Kidney glomerular epithelial cell (primary cell): Measurements from ENCODE around the gene CDC6.

ENCODE experiments used
- DNase-seq: peaks from one replicate; lab custom pipeline; 2025; lab: John Stamatoyannopoulos, UW

Gene CDC6

GRCh38 chr17:40352237-40352778 lies 64.6 kb downstream of the CDC6 start:
- no peak for DNase-seq

GRCh38 chr17:40352779-40353394 lies 65.2 kb downstream of the CDC6 start:
- DNase-seq = no peak
